Measurements from ENCODE around the gene ZFAND3. TPM values are rescaled to one million over a fixed set of nuclear protein-coding genes. Genes with fewer than 3 reads are reported as not detected.

The ZFAND3 gene
- total RNA-seq, 1 experiment from 2014 or later, result 64.0 TPM

DNA sequence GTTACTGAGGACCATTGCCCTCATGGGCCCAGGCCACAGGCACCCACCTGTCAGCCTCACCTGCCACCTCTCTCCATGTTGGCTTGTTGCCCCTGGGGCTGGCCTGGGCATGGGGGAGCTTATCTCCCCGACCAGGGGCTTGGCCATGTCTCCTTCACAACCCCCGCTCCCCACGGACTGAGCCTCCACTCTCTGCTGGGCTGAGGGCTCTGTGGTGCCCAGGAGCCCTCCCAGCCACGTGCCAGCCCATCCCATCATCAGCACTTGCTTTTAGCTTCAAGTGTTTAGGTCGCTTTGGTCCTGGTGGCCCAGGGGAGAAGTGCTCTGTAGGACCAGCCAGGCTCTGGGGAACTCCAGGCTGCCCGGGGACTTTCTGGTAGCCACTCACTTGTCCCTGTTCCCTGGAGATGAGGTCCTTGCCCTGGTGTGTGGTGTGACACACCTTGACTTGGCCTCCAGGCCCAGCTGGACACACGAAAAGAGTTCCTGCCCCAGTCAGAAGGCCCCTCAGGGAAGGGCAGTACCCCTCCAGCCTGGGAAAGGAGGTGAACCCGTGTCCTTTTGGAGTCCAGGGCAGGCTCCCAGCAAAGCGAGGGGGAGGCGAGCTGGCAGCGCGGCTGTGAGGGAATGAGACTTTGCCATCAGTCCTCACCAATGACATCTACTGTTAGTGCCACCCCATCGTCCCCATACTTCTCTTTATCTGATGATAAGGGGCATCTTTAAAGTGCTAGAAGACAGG is 352.6 kb downstream of the ZFAND3 start:
- BruUV-seq (replicated peaks), result no TSS peak
- Histone ChIP-seq H3K4me3 (ENCODE audit: low read depth, low read length, poor library complexity, severe bottlenecking) (no peak overlapping the region), H3K27ac (ENCODE audit: low read depth, low read length, poor library complexity, severe bottlenecking) (no peak overlapping the region), H3K36me3 (ENCODE audit: insufficient read depth, low read length, poor library complexity, severe bottlenecking) (no peaks in the 10 kb centered on the region), H3K4me1 (ENCODE audit: insufficient read depth, low read length, poor library complexity, severe bottlenecking) (no peaks in the 10 kb centered on the region), H3K27me3 (replicated peaks; ENCODE audit: insufficient read depth, low read depth, low read length, poor library complexity) (no peaks in the 10 kb centered on the region), H3K9me3 (ENCODE audit: low read depth, low read length, poor library complexity, severe bottlenecking) (no peaks in the 10 kb centered on the region)
- no peak for DNase-seq (ENCODE audit: low spot score)
- TF ChIP-seq EZH2 (IDR thresholded peaks at IDR 0.05; ENCODE audit: borderline replicate concordance, low read depth, low read length, poor library complexity, severe bottlenecking) (no peak), CTCF (conservative IDR thresholded peaks at IDR 0.05; ENCODE audit: low read depth, low read length) (no peak)
- intact Hi-C loops (cut with micrococcal nuclease; ENCODE audit: unreplicated experiment), result no loop called here
- POLR2A ChIA-PET (ENCODE audit: low non-redundant PET), result no interaction called here
- CTCF ChIA-PET, result no interaction called here

DNA sequence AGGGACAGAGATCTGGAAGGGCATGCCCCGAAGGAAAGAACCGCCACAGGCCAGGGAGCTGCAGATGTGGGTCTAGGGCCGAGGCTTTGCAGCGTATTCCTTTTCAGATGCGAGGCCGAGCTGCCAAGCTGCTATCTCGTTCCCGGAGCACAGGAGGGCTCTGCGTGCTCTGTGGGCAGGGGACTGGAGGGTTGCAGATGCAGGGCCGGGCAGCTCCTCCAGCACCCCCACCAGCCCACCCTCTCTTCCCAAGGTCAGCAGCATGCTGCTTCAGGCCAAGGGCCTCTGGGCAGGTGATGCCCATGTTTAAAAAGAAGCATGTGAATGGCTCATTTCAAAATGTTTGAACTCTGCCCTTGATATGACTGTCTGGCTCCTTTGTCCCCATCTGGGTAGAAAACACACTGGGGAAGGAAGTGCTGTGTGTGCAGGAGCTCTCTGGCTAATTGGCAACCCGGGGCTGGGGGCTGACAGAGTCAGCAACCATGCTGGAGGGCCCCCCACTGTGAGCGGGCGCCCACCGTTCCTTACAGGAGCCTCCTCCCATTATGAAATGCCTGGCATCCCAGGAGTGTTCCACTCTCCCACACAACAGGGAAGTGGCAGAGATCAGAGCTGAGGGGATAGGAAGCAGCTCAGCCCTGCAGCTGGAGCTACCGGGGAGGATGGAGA is 353.3 kb downstream of the ZFAND3 start:
- Histone ChIP-seq H3K27ac (ENCODE audit: low read depth, low read length, poor library complexity, severe bottlenecking) (no peak overlapping the region), H3K9me3 (ENCODE audit: low read depth, low read length, poor library complexity, severe bottlenecking) (no peaks in the 10 kb centered on the region), H3K36me3 (ENCODE audit: insufficient read depth, low read length, poor library complexity, severe bottlenecking) (no peaks in the 10 kb centered on the region), H3K27me3 (replicated peaks; ENCODE audit: insufficient read depth, low read depth, low read length, poor library complexity) (no peaks in the 10 kb centered on the region), H3K4me3 (ENCODE audit: low read depth, low read length, poor library complexity, severe bottlenecking) (no peak overlapping the region), H3K4me1 (ENCODE audit: insufficient read depth, low read length, poor library complexity, severe bottlenecking) (no peaks in the 10 kb centered on the region)
- POLR2A ChIA-PET (ENCODE audit: low non-redundant PET), result no interaction called here
- no TSS peak for BruUV-seq (replicated peaks)
- CTCF ChIA-PET, result no interaction called here
- no peak for TF ChIP-seq EZH2 (IDR thresholded peaks at IDR 0.05; ENCODE audit: borderline replicate concordance, low read depth, low read length, poor library complexity, severe bottlenecking)
- no peak for TF ChIP-seq CTCF (conservative IDR thresholded peaks at IDR 0.05; ENCODE audit: low read depth, low read length)
- DNase-seq (ENCODE audit: low spot score), result no peak
- intact Hi-C loops (cut with micrococcal nuclease; ENCODE audit: unreplicated experiment), result no loop called here

GRCh38 chr6:38173909-38174308 is 354.4 kb downstream of the ZFAND3 start:
- Histone ChIP-seq H3K27ac (ENCODE audit: low read depth, low read length, poor library complexity, severe bottlenecking) (no peak overlapping the region), H3K4me3 (ENCODE audit: low read depth, low read length, poor library complexity, severe bottlenecking) (no peak overlapping the region), H3K4me1 (ENCODE audit: insufficient read depth, low read length, poor library complexity, severe bottlenecking) (no peaks in the 10 kb centered on the region), H3K9me3 (ENCODE audit: low read depth, low read length, poor library complexity, severe bottlenecking) (no peaks in the 10 kb centered on the region), H3K27me3 (replicated peaks; ENCODE audit: insufficient read depth, low read depth, low read length, poor library complexity) (no peaks in the 10 kb centered on the region), H3K36me3 (ENCODE audit: insufficient read depth, low read length, poor library complexity, severe bottlenecking) (no peaks in the 10 kb centered on the region)
- intact Hi-C loops (cut with micrococcal nuclease; ENCODE audit: unreplicated experiment), result no loop called here
- no peak for DNase-seq (ENCODE audit: low spot score)
- TF ChIP-seq EZH2 (IDR thresholded peaks at IDR 0.05; ENCODE audit: borderline replicate concordance, low read depth, low read length, poor library complexity, severe bottlenecking) (no peak), CTCF (conservative IDR thresholded peaks at IDR 0.05; ENCODE audit: low read depth, low read length) (no peak)
- ChIA-PET CTCF (no interaction called here), POLR2A (ENCODE audit: low non-redundant PET) (no interaction called here)
- no TSS peak for BruUV-seq (replicated peaks)
